SK-N-SH treated with all-trans-retinoic acid at 6 μM for 48 hours (cell line): ENCODE measurements around the gene CYSRT1.

Source experiments
- ATAC-seq: fragments of 200-7000 bp; cut with Tn5 transposase; 3 replicates; pipeline ENCODE4 v1.9.1; 2020; ENCODE audit warnings: mild to moderate bottlenecking, moderate library complexity
- ARNTL ChIP-seq: fragments of 450-650 bp; formaldehyde crosslinking; IDR thresholded peaks from 2 replicates; pipeline ENCODE4 v1.5.0; 2020; ENCODE audit warnings: low read depth, mild to moderate bottlenecking, moderate library complexity, borderline replicate concordance
- BACH2 ChIP-seq: fragments of 250-450 bp; sonication (Bioruptor Pico); IDR thresholded peaks from 2 replicates; pipeline ENCODE4 v1.9.0; 2021; ENCODE audit warnings: mild to moderate bottlenecking, borderline replicate concordance
- CSDC2 ChIP-seq: fragments of 250-450 bp; sonication (Bioruptor Pico); IDR thresholded peaks from 2 replicates; pipeline ENCODE4 v1.5.0; 2020; ENCODE audit warnings: mild to moderate bottlenecking, moderate library complexity
- ESRRG ChIP-seq: fragments of 250-450 bp; sonication (Bioruptor Pico); IDR thresholded peaks from 2 replicates; pipeline ENCODE4 v1.6.1; 2021; ENCODE audit warnings: mild to moderate bottlenecking
- GLIS3 ChIP-seq: fragments of 250-450 bp; sonication (Bioruptor Pico); IDR thresholded peaks from 2 replicates; pipeline ENCODE4 v1.5.0; 2020; ENCODE audit warnings: mild to moderate bottlenecking, moderate library complexity
- ISL1 ChIP-seq: fragments of 250-450 bp; sonication (Bioruptor Pico); IDR thresholded peaks from 2 replicates; pipeline ENCODE4 v2.1.2; 2022; ENCODE audit warnings: mild to moderate bottlenecking, moderate library complexity
- OSR1 ChIP-seq: fragments of 250-450 bp; sonication (Bioruptor Pico); IDR thresholded peaks from 2 replicates; pipeline ENCODE4 v1.8.0; 2022; ENCODE audit warnings: moderate library complexity, mild to moderate bottlenecking, inconsistent platforms
- PPARA ChIP-seq: fragments of 250-450 bp; sonication (Bioruptor Pico); IDR thresholded peaks from 2 replicates; pipeline ENCODE4 v1.5.0; 2020; ENCODE audit warnings: mild to moderate bottlenecking, borderline replicate concordance
- RARB ChIP-seq: fragments of 250-450 bp; sonication (Bioruptor Pico); IDR thresholded peaks from 2 replicates; pipeline ENCODE4 v1.8.0; 2021; ENCODE audit warnings: mild to moderate bottlenecking, moderate library complexity
- SNAI2 ChIP-seq: fragments of 250-450 bp; sonication (Bioruptor Pico); IDR thresholded peaks from 2 replicates; pipeline ENCODE4 v1.5.0; 2020; ENCODE audit warnings: mild to moderate bottlenecking, moderate library complexity
- TCF4 ChIP-seq: fragments of 250-450 bp; sonication (Bioruptor Pico); IDR thresholded peaks from 2 replicates; pipeline ENCODE4 v1.8.0; 2021; ENCODE audit warnings: mild to moderate bottlenecking, moderate library complexity, borderline replicate concordance
- TOX ChIP-seq: fragments of 250-450 bp; sonication (Bioruptor Pico); IDR thresholded peaks from 2 replicates; pipeline ENCODE4 v1.8.0; 2021; ENCODE audit warnings: mild to moderate bottlenecking, moderate library complexity, borderline replicate concordance
- ZC3H10 ChIP-seq: fragments of 250-450 bp; sonication (Bioruptor Pico); IDR thresholded peaks from 2 replicates; pipeline ENCODE4 v1.5.1; 2021; ENCODE audit warnings: mild to moderate bottlenecking, moderate library complexity
- ZFP30 ChIP-seq: fragments of 450-650 bp; formaldehyde crosslinking; IDR thresholded peaks from 2 replicates; pipeline ENCODE4 v1.5.0; 2022; ENCODE audit warnings: mild to moderate bottlenecking, moderate library complexity
- ZNF565 ChIP-seq: fragments of 450-650 bp; formaldehyde crosslinking; conservative IDR thresholded peaks from 2 replicates; pipeline ENCODE4 v1.5.0; 2020; ENCODE audit warnings: low read depth, mild to moderate bottlenecking, moderate library complexity
- ZNF70 ChIP-seq: fragments of 450-650 bp; formaldehyde crosslinking; IDR thresholded peaks from 2 replicates; pipeline ENCODE4 v1.5.0; 2020; ENCODE audit warnings: mild to moderate bottlenecking, moderate library complexity
- ZNF8 ChIP-seq: fragments of 450-650 bp; formaldehyde crosslinking; IDR thresholded peaks from 2 replicates; pipeline ENCODE4 v1.5.0; 2020; ENCODE audit warnings: mild to moderate bottlenecking, moderate library complexity
- TF ChIP-seq, protein P1 (sequence below): fragments of 250-450 bp; sonication (Bioruptor Pico); IDR thresholded peaks from 2 replicates; pipeline ENCODE4 v1.5.0; 2020; ENCODE audit warnings: mild to moderate bottlenecking, moderate library complexity
- TF ChIP-seq, protein P2 (sequence below): fragments of 250-450 bp; sonication (Bioruptor Pico); IDR thresholded peaks from 2 replicates; pipeline ENCODE4 v1.8.0; 2021; ENCODE audit warnings: low read depth, mild to moderate bottlenecking, moderate library complexity, borderline replicate concordance
- TF ChIP-seq, protein P3 (sequence below): fragments of 250-450 bp; sonication (Bioruptor Pico); IDR thresholded peaks from 2 replicates; pipeline ENCODE4 v1.8.0; 2020; ENCODE audit warnings: mild to moderate bottlenecking, moderate library complexity, borderline replicate concordance
- TF ChIP-seq, protein P4 (sequence below): fragments of 250-450 bp; sonication (Bioruptor Pico); IDR thresholded peaks from 2 replicates; pipeline ENCODE4 v1.5.1; 2021; ENCODE audit warnings: mild to moderate bottlenecking, moderate library complexity

CYSRT1 gene

DNA sequence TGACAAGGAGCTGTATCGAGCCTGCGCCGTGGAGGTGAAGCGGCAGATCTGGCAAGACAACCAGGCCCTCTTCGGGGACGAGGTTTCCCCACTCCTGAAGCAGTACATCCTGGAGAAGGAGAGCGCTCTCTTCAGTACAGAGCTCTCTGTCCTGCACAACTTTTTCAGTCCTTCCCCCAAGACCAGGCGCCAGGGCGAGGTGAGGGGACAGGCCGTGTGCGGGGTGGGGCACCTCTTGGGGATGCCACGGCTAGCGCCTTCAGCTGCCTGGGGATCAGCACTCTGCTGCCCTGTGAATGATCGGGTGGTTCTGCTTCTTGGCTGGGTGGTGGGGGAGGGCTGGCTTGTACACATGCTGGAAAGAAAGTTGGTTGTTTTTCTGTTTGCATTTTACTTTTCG is 31.9 kb downstream of the CYSRT1 start:
- TF ChIP-seq TOX (CRISPR knock-in tag) (no peak), ZNF8 (CRISPR knock-in tag) (no peak), PPARA (CRISPR knock-in tag) (no peak), ZNF70 (CRISPR knock-in tag) (no peak), ESRRG (CRISPR knock-in tag) (no peak), ARNTL (CRISPR knock-in tag) (no peak), BACH2 (CRISPR knock-in tag) (no peak), OSR1 (CRISPR knock-in tag) (no peak), ZNF565 (CRISPR knock-in tag) (no peak), ZC3H10 (no peak), GLIS3 (CRISPR knock-in tag) (no peak), CSDC2 (no peak), TCF4 (no peak), SNAI2 (CRISPR knock-in tag) (no peak), RARB (CRISPR knock-in tag) (no peak), ISL1 (no peak)
- TF ChIP-seq, protein P1, sequence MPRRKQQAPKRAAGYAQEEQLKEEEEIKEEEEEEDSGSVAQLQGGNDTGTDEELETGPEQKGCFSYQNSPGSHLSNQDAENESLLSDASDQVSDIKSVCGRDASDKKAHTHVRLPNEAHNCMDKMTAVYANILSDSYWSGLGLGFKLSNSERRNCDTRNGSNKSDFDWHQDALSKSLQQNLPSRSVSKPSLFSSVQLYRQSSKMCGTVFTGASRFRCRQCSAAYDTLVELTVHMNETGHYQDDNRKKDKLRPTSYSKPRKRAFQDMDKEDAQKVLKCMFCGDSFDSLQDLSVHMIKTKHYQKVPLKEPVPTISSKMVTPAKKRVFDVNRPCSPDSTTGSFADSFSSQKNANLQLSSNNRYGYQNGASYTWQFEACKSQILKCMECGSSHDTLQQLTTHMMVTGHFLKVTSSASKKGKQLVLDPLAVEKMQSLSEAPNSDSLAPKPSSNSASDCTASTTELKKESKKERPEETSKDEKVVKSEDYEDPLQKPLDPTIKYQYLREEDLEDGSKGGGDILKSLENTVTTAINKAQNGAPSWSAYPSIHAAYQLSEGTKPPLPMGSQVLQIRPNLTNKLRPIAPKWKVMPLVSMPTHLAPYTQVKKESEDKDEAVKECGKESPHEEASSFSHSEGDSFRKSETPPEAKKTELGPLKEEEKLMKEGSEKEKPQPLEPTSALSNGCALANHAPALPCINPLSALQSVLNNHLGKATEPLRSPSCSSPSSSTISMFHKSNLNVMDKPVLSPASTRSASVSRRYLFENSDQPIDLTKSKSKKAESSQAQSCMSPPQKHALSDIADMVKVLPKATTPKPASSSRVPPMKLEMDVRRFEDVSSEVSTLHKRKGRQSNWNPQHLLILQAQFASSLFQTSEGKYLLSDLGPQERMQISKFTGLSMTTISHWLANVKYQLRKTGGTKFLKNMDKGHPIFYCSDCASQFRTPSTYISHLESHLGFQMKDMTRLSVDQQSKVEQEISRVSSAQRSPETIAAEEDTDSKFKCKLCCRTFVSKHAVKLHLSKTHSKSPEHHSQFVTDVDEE (CRISPR knock-in tag) = no peak
- TF ChIP-seq, protein P2, sequence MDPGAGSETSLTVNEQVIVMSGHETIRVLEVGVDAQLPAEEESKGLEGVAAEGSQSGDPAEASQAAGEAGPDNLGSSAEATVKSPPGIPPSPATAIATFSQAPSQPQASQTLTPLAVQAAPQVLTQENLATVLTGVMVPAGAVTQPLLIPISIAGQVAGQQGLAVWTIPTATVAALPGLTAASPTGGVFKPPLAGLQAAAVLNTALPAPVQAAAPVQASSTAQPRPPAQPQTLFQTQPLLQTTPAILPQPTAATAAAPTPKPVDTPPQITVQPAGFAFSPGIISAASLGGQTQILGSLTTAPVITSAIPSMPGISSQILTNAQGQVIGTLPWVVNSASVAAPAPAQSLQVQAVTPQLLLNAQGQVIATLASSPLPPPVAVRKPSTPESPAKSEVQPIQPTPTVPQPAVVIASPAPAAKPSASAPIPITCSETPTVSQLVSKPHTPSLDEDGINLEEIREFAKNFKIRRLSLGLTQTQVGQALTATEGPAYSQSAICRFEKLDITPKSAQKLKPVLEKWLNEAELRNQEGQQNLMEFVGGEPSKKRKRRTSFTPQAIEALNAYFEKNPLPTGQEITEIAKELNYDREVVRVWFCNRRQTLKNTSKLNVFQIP (CRISPR knock-in tag) = no peak
- TF ChIP-seq, protein P3, sequence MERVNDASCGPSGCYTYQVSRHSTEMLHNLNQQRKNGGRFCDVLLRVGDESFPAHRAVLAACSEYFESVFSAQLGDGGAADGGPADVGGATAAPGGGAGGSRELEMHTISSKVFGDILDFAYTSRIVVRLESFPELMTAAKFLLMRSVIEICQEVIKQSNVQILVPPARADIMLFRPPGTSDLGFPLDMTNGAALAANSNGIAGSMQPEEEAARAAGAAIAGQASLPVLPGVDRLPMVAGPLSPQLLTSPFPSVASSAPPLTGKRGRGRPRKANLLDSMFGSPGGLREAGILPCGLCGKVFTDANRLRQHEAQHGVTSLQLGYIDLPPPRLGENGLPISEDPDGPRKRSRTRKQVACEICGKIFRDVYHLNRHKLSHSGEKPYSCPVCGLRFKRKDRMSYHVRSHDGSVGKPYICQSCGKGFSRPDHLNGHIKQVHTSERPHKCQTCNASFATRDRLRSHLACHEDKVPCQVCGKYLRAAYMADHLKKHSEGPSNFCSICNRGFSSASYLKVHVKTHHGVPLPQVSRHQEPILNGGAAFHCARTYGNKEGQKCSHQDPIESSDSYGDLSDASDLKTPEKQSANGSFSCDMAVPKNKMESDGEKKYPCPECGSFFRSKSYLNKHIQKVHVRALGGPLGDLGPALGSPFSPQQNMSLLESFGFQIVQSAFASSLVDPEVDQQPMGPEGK (CRISPR knock-in tag) = no peak
- TF ChIP-seq, protein P4, sequence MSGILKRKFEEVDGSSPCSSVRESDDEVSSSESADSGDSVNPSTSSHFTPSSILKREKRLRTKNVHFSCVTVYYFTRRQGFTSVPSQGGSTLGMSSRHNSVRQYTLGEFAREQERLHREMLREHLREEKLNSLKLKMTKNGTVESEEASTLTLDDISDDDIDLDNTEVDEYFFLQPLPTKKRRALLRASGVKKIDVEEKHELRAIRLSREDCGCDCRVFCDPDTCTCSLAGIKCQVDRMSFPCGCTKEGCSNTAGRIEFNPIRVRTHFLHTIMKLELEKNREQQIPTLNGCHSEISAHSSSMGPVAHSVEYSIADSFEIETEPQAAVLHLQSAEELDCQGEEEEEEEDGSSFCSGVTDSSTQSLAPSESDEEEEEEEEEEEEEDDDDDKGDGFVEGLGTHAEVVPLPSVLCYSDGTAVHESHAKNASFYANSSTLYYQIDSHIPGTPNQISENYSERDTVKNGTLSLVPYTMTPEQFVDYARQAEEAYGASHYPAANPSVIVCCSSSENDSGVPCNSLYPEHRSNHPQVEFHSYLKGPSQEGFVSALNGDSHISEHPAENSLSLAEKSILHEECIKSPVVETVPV (CRISPR knock-in tag) = no peak
- no peak for ATAC-seq

DNA sequence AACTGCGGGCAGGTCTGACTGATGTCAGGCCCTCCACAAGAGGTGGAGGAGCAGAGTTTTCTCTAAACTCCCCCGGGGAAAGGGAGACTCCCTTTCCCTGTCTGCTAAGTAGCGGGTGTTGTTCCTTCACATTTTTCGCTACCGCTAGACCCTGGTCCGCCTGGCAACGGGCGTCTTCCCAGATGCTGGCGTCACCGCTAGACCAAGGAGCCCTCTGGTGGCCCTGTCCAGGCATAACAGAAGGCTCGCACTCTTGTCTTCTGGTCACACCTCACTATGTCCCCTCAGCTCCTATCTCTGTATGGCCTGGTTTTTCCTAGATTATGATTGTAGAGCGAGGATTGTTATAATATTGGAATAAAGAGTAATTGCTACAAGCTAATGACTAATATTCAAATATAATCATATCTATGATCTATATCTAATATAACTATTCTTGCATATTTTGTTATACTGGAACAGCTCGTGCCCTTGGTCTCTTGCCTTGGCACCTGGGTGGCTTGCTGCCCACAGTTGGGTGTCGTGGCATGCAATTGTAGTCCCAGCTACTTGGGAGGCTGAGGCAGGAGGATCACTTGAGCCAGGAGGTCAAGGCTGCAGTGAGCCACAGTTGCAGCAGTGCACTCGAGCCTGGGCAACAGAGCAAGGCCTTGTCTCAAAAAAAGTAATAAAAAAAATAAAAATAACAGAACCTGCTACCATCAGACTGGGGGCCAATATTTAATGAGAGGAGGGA is 37.4 kb downstream of the CYSRT1 start:
- ATAC-seq = 0 out of 3 replicates have a peak, but pooled peaks have one; percentile 41

DNA sequence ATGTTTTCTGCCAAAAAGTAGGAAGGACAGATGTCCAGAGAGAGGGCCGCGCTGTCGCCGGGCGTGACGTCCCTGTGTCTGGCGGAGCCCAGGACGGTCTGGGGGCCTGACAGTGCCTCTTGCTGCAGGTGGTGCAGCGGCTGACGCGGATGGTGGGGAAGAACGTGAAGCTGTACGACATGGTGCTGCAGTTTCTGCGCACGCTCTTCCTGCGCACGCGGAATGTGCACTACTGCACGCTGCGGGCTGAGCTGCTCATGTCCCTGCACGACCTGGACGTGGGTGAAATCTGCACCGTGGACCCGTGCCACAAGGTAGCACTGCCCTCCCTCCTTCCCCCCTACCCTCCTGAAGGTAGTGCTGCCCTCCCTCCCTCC is 37.9 kb downstream of the CYSRT1 start:
- no peak for ATAC-seq
- TF ChIP-seq, protein P3 (CRISPR knock-in tag) = no peak
- TF ChIP-seq ZFP30 (CRISPR knock-in tag) (no peak), ISL1 (no peak)
- TF ChIP-seq, protein P2 (CRISPR knock-in tag) = no peak
- TF ChIP-seq, all 23 proteins: peak for 0
